PC-3 (cell line): ENCODE data around the gene CKAP5. TPM values are rescaled to one million over a fixed set of nuclear protein-coding genes. Genes with fewer than 3 reads are reported as not detected.

ENCODE experiments used
- ATAC-seq: fragments of 200-7000 bp; cut with Tn5 transposase; 2 replicates; pipeline ENCODE4 v1.9.1; 2020; ENCODE audit warnings: mild to moderate bottlenecking, moderate library complexity
- BruUV-seq: library from RNA; stranded (reverse); fragments of 400-500 nt; replicated peaks from 2 replicates; lab custom pipeline; 2021; lab: Mats Ljungman, UMichigan
- CTCF ChIA-PET: fragments of 300-600 bp; sonication (Branson Sonifier 250); formaldehyde crosslinking; loops from one replicate; lab custom pipeline; 2022; ENCODE audit warnings: antibody characterized with exemption; lab: Charles Lee
- POLR2A ChIA-PET: fragments of 300-600 bp; sonication (Branson Sonifier 250); formaldehyde crosslinking; loops from one replicate; lab custom pipeline; 2022; ENCODE audit warnings: antibody characterized with exemption; ENCODE audit not compliant: unreplicated experiment; lab: Charles Lee
- DNase-seq: peaks from one replicate; pipeline ENCODE4 v3.0.0-alpha.2; 2015
- H2AFZ ChIP-seq: fragments of 300-600 bp; sonication (generic); 2 replicates; pipeline ENCODE4 v1.6.0; 2016; ENCODE audit warnings: antibody characterized with exemption, low read length
- H3F3A ChIP-seq: fragments of 300-600 bp; sonication (generic); one replicate; pipeline ENCODE4 v1.6.0; 2017; ENCODE audit warnings: antibody characterized with exemption, low read length, control low read depth, mild to moderate bottlenecking; ENCODE audit not compliant: unreplicated experiment
- H3K27ac ChIP-seq: fragments of 300-600 bp; sonication (generic); 2 replicates; pipeline ENCODE4 v1.5.1; 2016; ENCODE audit warnings: mild to moderate bottlenecking, low read length
- H3K27me3 ChIP-seq: fragments of 300-600 bp; sonication (generic); 2 replicates; pipeline ENCODE4 v1.6.1; 2016; ENCODE audit warnings: low read length, mixed read lengths
- H3K36me3 ChIP-seq: fragments of 300-600 bp; sonication (generic); 2 replicates; pipeline ENCODE4 v1.6.1; 2016; ENCODE audit warnings: low read depth, mixed run types, low read length, mixed read lengths
- H3K4me1 ChIP-seq: fragments of 300-600 bp; sonication (generic); 2 replicates; pipeline ENCODE4 v1.5.1; 2016; ENCODE audit warnings: low read length; ENCODE audit not compliant: insufficient read depth
- H3K4me2 ChIP-seq: fragments of 300-600 bp; sonication (generic); 2 replicates; pipeline ENCODE4 v1.6.0; 2016; ENCODE audit warnings: low read length
- H3K4me3 ChIP-seq: fragments of 300-600 bp; sonication (generic); 2 replicates; pipeline ENCODE4 v1.5.1; 2016; ENCODE audit warnings: mild to moderate bottlenecking, low read length, mixed read lengths
- H3K79me2 ChIP-seq: fragments of 300-600 bp; sonication (generic); 2 replicates; pipeline ENCODE4 v1.6.1; 2017; ENCODE audit warnings: low read length, mixed read lengths
- H3K9ac ChIP-seq: fragments of 300-600 bp; sonication (generic); 2 replicates; pipeline ENCODE4 v1.6.0; 2016; ENCODE audit warnings: mild to moderate bottlenecking, low read length
- H3K9me2 ChIP-seq: fragments of 300-600 bp; sonication (generic); replicated peaks from 2 replicates; pipeline ENCODE4 v1.6.1; 2016; ENCODE audit warnings: mixed run types, low read length, mixed read lengths
- H3K9me3 ChIP-seq: fragments of 300-600 bp; sonication (generic); 2 replicates; pipeline ENCODE4 v1.6.1; 2016; ENCODE audit warnings: low read length, mixed read lengths
- H4K20me1 ChIP-seq: fragments of 300-600 bp; sonication (generic); 2 replicates; pipeline ENCODE4 v1.6.1; 2016; ENCODE audit warnings: low read length, mixed read lengths
- CTCF ChIP-seq: fragments of 300-600 bp; sonication (generic); conservative IDR thresholded peaks from 2 replicates; pipeline ENCODE4 v1.5.1; 2017; ENCODE audit warnings: antibody characterized with exemption, low read depth, mild to moderate bottlenecking, low read length
- EZH2 ChIP-seq: fragments of 300-600 bp; sonication (generic); IDR thresholded peaks from one replicate; pipeline ENCODE4 v1.6.1; 2017; ENCODE audit warnings: antibody characterized with exemption, mild to moderate bottlenecking, low read length; ENCODE audit not compliant: unreplicated experiment
- EZH2phosphoT487 ChIP-seq: fragments of 300-600 bp; sonication (generic); IDR thresholded peaks from 2 replicates; pipeline ENCODE4 v1.6.1; 2018; ENCODE audit warnings: mild to moderate bottlenecking, antibody characterized with exemption, low read length, borderline replicate concordance
- intact Hi-C: fragments of 100-400 bp; cut with micrococcal nuclease; formaldehyde crosslinking; loops from 2 replicates; pipeline ENCODE4 v1.9.0; 2023
- total RNA-seq: library from RNA; depleted of rRNA; stranded (reverse); fragments of >200 nt; gene quantifications from 2 replicates; pipeline ENCODE4 v1.2.3, GENCODE V29; 2014

The CKAP5 gene
- total RNA-seq, 1 experiment from 2014 or later = 86.4 TPM

GRCh38 chr11:46856605-46857343 is 10.7 kb upstream of the CKAP5 start:
- H3K4me3 ChIP-seq = no peak overlapping the region
- BruUV-seq = no TSS peak
- H3K79me2 ChIP-seq = no peaks in the 10 kb centered on the region
- no peaks in the 10 kb centered on the region for H4K20me1 ChIP-seq
- H3F3A ChIP-seq = no peaks in the 10 kb centered on the region
- no peak overlapping the region for H3K9ac ChIP-seq
- POLR2A ChIA-PET = no interaction called here
- H3K36me3 ChIP-seq = no peaks in the 10 kb centered on the region
- no peak overlapping the region for H2AFZ ChIP-seq
- H3K27me3 ChIP-seq = no peaks in the 10 kb centered on the region
- H3K4me2 ChIP-seq = no peak overlapping the region
- CTCF ChIA-PET = no interaction called here
- no peaks in the 10 kb centered on the region for H3K4me1 ChIP-seq
- intact Hi-C loops = no loop called here
- H3K9me2 ChIP-seq = no peaks in the 10 kb centered on the region
- ATAC-seq (no peak), DNase-seq (no peak)
- H3K27ac ChIP-seq = no peak overlapping the region
- TF ChIP-seq CTCF = no peak
- TF ChIP-seq EZH2 = no peak
- TF ChIP-seq EZH2phosphoT487 = no peak
- H3K9me3 ChIP-seq = no peaks in the 10 kb centered on the region

- H3K9me3 ChIP-seq = no peaks in the 10 kb centered on the region
- no peak overlapping the region for H3K4me2 ChIP-seq
- BruUV-seq = no TSS peak
Observed at GRCh38 chr11:46855863-46856262, 9.8 kb upstream of the CKAP5 start.

More at GRCh38 chr11:46855863-46856262, 9.8 kb upstream of the CKAP5 start:
- ChIA-PET CTCF (no interaction called here), POLR2A (no interaction called here)
- ATAC-seq (no peak), DNase-seq (no peak)
- H3F3A ChIP-seq = no peaks in the 10 kb centered on the region
- H3K4me3 ChIP-seq = no peak overlapping the region
- H3K9ac ChIP-seq = no peak overlapping the region
- no peak for TF ChIP-seq CTCF
- TF ChIP-seq EZH2 = no peak
- TF ChIP-seq EZH2phosphoT487 = no peak
- no peaks in the 10 kb centered on the region for H3K79me2 ChIP-seq
- H4K20me1 ChIP-seq = no peaks in the 10 kb centered on the region
- no peaks in the 10 kb centered on the region for H3K9me2 ChIP-seq
- H3K36me3 ChIP-seq = no peaks in the 10 kb centered on the region
- no peaks in the 10 kb centered on the region for H3K27me3 ChIP-seq
- H3K4me1 ChIP-seq = no peaks in the 10 kb centered on the region
- H2AFZ ChIP-seq = no peak overlapping the region
- intact Hi-C loops = no loop called here
- no peak overlapping the region for H3K27ac ChIP-seq
